Tibial nerve (tissue), 4 donors: ENCODE measurements around the gene TMED10. TPM values are rescaled to one million over a fixed set of nuclear protein-coding genes. Genes with fewer than 3 reads are reported as not detected.

ENCODE experiments used
- DNase-seq, 2 donors: peaks; one replicate each; pipeline ENCODE4 v3.0.0-alpha.2; 2019; ENCODE audit warnings: low spot score in 2 of 2
- H3K27ac ChIP-seq, 4 donors: fragments of 200-600 bp; sonication (generic) in 3 of 4; one replicate each; pipeline ENCODE4 v1.5.1; 2017 to 2019; ENCODE audit warnings: mild to moderate bottlenecking in 1 of 4
- H3K27me3 ChIP-seq, 2 donors: fragments of 200-600 bp; sonication (generic) in 1 of 2; one replicate each; pipeline versions ENCODE4 v1.5.1 to v1.6.0; 2017 to 2019
- H3K36me3 ChIP-seq, 3 donors: fragments of 200-600 bp; sonication (generic); one replicate each; pipeline ENCODE4 v1.5.1; 2018 to 2019
- H3K4me1 ChIP-seq, 4 donors: fragments of 200-600 bp; sonication (generic) in 3 of 4; one replicate each; pipeline ENCODE4 v1.5.1; 2017 to 2019
- H3K4me3 ChIP-seq, 4 donors: fragments of 200-600 bp; sonication (generic) in 3 of 4; one replicate each; pipeline ENCODE4 v1.5.1; 2017 to 2019; ENCODE audit warnings: mild to moderate bottlenecking in 1 of 4, moderate library complexity in 1 of 4
- H3K9me3 ChIP-seq, 4 donors: fragments of 200-600 bp; sonication (generic) in 3 of 4; one replicate each; pipeline ENCODE4 v1.5.1; 2017 to 2019
- CTCF ChIP-seq, 5 experiments: fragments of 200-600 bp in 3 of 5; fragments of 450-650 bp in 2 of 5; sonication (generic) in 3 of 5; IDR thresholded peaks; one replicate each; pipeline ENCODE4 v1.5.1; 2016 to 2019; ENCODE audit warnings: antibody characterized with exemption in 5 of 5, mild to moderate bottlenecking in 3 of 5, moderate library complexity in 2 of 5
- EP300 ChIP-seq, 2 donors: sonication (generic); formaldehyde crosslinking; IDR thresholded peaks; one replicate each; pipeline ENCODE4 v1.6.1; 2017; ENCODE audit warnings: antibody characterized with exemption in 2 of 2, mild to moderate bottlenecking in 1 of 2
- POLR2A ChIP-seq, 2 donors: fragments of 450-650 bp; IDR thresholded peaks; one replicate each; pipeline ENCODE4 v1.6.1; 2017; ENCODE audit warnings: antibody characterized with exemption in 2 of 2, mild to moderate bottlenecking in 2 of 2, moderate library complexity in 2 of 2
- WGBS, 2 donors: methylation state at CpG; one replicate each; pipeline ENCODE4 v1.1.5; 2018; 5-methylcytosine and 5-hydroxymethylcytosine counted together
- small RNA-seq: library from RNA; depleted of rRNA; stranded (forward); fragments of <200 nt; gene quantifications from one replicate; pipeline ENCODE3, GENCODE V24; 2016
- total RNA-seq, 4 donors: library from RNA; depleted of rRNA; stranded (reverse); fragments of >200 nt; gene quantifications; one replicate each; pipeline ENCODE4 v1.1.0, GENCODE V29; 2016

The TMED10 gene
- total RNA-seq, 4 donors from 2014 or later = 262 to 296 (median 280) TPM

- H3K27me3 ChIP-seq = no peaks in the 10 kb centered on the region
- H3K9me3 ChIP-seq = no peaks in the 10 kb centered on the region
- WGBS, 2 donors = 45 to 56% methylated on average over 2 of the region's 2 CpGs
- DNase-seq = no peak
- peaks cover 0 to 61% (median 2%) of the 10 kb centered on the region in 3 donors for H3K36me3 ChIP-seq
- no peak overlapping the region for H3K4me3 ChIP-seq
- H3K4me1 ChIP-seq = peaks cover 0 to 17% (median 2%) of the 10 kb centered on the region in 4 donors
- no peak for TF ChIP-seq CTCF (IDR thresholded peaks at IDR 0.05)
- no peak for TF ChIP-seq EP300 (IDR thresholded peaks at IDR 0.05)
- no peak for TF ChIP-seq POLR2A (IDR thresholded peaks at IDR 0.05)
- peak overlapping the region in 1 of 4 donors; percentile 51 for H3K27ac ChIP-seq
Observed at GRCh38 chr14:75081660-75082229, 94.7 kb downstream of the TMED10 start.

Small RNA genes lying within 50 kb of the gene (small RNA-seq; reads per million reads assigned to genes)
- gene HIF1AP1 (not detected), gene RNU4ATAC14P (not detected)

Other genes starting within 250 kb of the TMED10 start
- 10 to 100 TPM; 13.2 to 39.5 (median 18.0) TPM for gene PGF, start 221.0 kb downstream of the TMED10 start, total RNA-seq
- 10 to 100 TPM; 26.1 to 44.9 (median 36.1) TPM for gene EIF2B2, start 173.7 kb downstream of the TMED10 start, total RNA-seq
- 10 to 100 TPM; 26.4 to 48.1 (median 36.0) TPM for gene MLH3, start 125.1 kb downstream of the TMED10 start, total RNA-seq
- 10 to 100 TPM in 2 of 4 donors, 1 to 10 TPM in 2; 4.2 to 24.3 (median 9.9) TPM for gene ACYP1, start 112.6 kb downstream of the TMED10 start, total RNA-seq
- 1 to 10 TPM in 3 of 4 donors, under 1 TPM in 1; 0.78 to 3.1 (median 1.2) TPM for gene ZC2HC1C, start 107.0 kb downstream of the TMED10 start, total RNA-seq
- gene NEK9, start 49.6 kb downstream of the TMED10 start, total RNA-seq = 100 to 1,000 TPM in 2 of 4 donors, 10 to 100 TPM in 2; 76.1 to 109 (median 94.4) TPM
- 1,000 to 10,000 TPM in 1 of 4 donors, 100 to 1,000 TPM in 3; 373 to 1,352 (median 619) TPM for gene FOS, start 102.2 kb upstream of the TMED10 start, total RNA-seq